Motor neuron (in vitro differentiated cells): ENCODE data around the gene WWOX. TPM values are rescaled to one million over a fixed set of nuclear protein-coding genes. Genes with fewer than 3 reads are reported as not detected.

Source experiments
- ATAC-seq, 8 experiments: fragments of 200-7000 bp; cut with Tn5 transposase; replicated peaks in 6 of 8; 2 replicates each; pipeline ENCODE4 v1.8.0; 2021; ENCODE audit warnings: mild to moderate bottlenecking in 8 of 8, moderate library complexity in 8 of 8
- H3K27ac ChIP-seq, 2 donors: fragments of 250-450 bp; sonication (Bioruptor Pico); 2 replicates each; pipeline ENCODE4 v1.9.0; 2021; ENCODE audit warnings: antibody characterized with exemption in 2 of 2, mild to moderate bottlenecking in 2 of 2, moderate library complexity in 1 of 2
- H3K4me1 ChIP-seq, 2 donors: fragments of 250-450 bp; sonication (Bioruptor Pico); replicated peaks in 1 of 2; 2 replicates each; pipeline ENCODE4 v1.6.1; 2021; ENCODE audit warnings: antibody characterized with exemption in 2 of 2, mild to moderate bottlenecking in 2 of 2, moderate library complexity in 1 of 2
- H3K4me3 ChIP-seq, 5 donors: fragments of 250-450 bp; sonication (Bioruptor Pico); 2 replicates each; pipeline ENCODE4 v1.9.0; 2021; ENCODE audit warnings: antibody characterized with exemption in 5 of 5, mild to moderate bottlenecking in 5 of 5, moderate library complexity in 4 of 5
- WGBS, 10 experiments: fragments of 450-650 bp; shearing (Covaris generic); methylation state at CpG; one replicate each; pipeline ENCODE4 v1.0.0; 2022; 5-methylcytosine and 5-hydroxymethylcytosine counted together
- in situ Hi-C, 9 experiments: fragments of 400-800 bp; cut with MboI; loops; one replicate each; pipeline ENCODE4 v1.15.0; 2021; ENCODE audit warnings: low sequenced_read_pairs in 9 of 9, low pct_unique_long_range_greater_than_20kb in 2 of 9; ENCODE audit not compliant: unreplicated experiment in 9 of 9
- total RNA-seq, 8 experiments: library from RNA; unstranded; fragments of 300-600 nt; gene quantifications; 2 replicates each; pipeline versions ENCODE4 v1.2.3 to v1.2.4, GENCODE V29; 2022

The WWOX gene
- total RNA-seq, 8 experiments from 2014 or later = 10.3 to 27.8 (median 12.3) TPM

DNA sequence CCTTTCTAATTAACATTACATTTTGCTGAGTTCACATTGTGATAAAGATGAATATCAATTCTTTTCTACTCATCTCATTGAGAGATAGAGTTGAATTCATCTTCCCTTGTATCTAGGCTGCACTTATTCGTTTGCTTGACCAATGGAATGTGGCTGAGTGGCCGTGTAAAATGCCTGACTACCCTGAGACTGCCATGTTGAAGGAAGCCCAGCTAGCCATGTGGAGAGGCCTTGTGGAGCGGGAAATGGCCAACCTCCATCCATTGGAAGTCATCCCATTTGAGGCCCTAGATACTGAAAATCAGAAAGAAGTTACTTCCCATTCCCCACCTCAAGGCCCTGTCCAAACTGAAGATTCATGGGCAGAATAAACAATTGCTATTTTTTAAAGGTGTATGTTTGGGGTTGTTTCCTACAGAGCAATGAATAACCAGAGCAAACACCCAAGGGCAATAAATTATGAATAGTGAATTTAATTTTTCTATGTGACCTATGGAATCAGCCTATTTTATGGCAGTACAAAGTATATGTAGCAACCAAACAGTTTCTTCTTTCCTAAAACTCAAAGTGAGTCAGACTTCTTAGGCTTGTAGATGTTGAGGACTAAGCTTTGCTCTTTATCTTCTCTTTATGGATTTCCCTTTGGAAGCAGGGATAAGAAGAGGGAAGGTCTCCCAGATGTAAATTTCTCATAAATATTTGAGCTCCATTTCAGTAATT, 956.0 kb downstream of the WWOX start:
- no peak overlapping the region for H3K27ac ChIP-seq
- ATAC-seq = no peak
- 9 to 100% (median 85%) methylated on average over 1 to 3 of the region's 3 CpGs; no CpG with 5 or more reads in 1 of the 10 experiments for WGBS, 10 experiments
- in situ Hi-C loops = no loop called here
- H3K4me1 ChIP-seq = peaks cover 0 to 7% of the 10 kb centered on the region in 2 donors
- H3K4me3 ChIP-seq = no peak overlapping the region

DNA sequence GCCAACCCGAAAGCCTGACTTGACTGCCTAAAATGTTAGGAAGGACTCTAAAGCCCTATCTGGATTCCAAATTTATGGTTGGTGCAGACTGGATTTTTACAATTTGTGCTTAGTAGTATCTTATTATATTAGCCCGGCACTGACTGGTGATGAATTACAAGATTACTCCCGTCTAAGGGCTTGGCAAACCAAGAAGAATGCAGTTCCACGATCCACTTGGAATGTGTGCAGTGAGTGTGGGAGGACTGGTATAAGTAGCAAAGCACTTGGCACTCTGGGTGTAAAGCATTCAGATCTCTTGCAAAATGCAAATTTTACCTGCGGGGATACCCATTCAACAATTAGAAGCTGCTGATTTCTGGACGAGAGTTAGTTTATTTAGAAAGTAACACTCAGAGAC, 961.7 kb downstream of the WWOX start:
- WGBS, 10 experiments = 0 to 90% (median 65%) methylated on average over 1 to 5 of the region's 6 CpGs; no CpG with 5 or more reads in 2 of the 10 experiments
- H3K27ac ChIP-seq = no peak overlapping the region
- no peak for ATAC-seq
- H3K4me1 ChIP-seq = peaks cover 0 to 3% of the 10 kb centered on the region in 2 donors
- no peak overlapping the region for H3K4me3 ChIP-seq
- in situ Hi-C loops = no loop called here

DNA sequence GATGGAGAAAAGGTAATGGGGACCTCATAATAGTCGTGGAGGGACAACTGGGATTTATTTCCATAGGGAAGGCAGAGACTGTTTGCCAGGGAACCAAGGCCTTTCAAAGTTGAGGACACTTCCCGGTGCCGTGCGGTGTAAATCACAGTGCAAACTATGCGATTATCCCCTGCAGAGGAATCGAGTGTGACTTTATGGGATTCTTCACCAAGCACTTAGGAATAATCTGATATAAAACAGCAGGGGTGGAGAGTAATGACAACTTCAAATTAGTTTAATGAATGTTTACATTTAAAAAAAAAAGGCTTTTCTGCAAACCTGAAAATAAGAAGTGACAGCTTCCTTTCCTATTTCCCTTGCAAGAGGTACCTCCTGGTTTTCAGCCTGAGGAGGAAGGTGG, 962.9 kb downstream of the WWOX start:
- 17 to 93% (median 49%) methylated on average over 1 to 6 of the region's 6 CpGs for WGBS, 10 experiments
- Histone ChIP-seq H3K27ac (no peak overlapping the region), H3K4me3 (no peak overlapping the region), H3K4me1 (peaks cover 0 to 3% of the 10 kb centered on the region in 2 donors)
- no peak for ATAC-seq
- in situ Hi-C loops = no loop called here

DNA sequence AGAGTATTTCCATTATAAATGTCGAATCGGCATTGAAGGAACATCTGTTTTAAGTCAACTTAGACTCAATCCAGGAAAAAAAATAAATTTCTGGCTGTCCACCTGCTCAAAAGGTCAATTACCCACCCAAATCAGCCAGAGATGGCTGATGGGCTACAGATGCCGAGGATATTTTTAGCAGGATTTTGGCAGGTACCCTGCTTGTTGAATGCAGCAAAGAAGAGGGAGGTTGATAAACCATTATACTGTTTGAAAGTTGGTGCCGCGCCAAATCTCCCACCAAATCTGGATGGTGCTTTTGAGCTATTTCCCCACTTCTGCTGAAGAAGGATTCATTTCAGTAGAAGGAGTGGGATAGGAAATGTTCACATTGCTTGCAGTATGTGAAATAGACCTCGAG, 963.4 kb downstream of the WWOX start:
- WGBS, 10 experiments = 7 to 100% (median 68%) methylated on average over 1 to 6 of the region's 6 CpGs; no CpG with 5 or more reads in 2 of the 10 experiments
- no peak for ATAC-seq
- in situ Hi-C loops = no loop called here
- H3K4me3 ChIP-seq = no peak overlapping the region
- peaks cover 0 to 3% of the 10 kb centered on the region in 2 donors for H3K4me1 ChIP-seq
- H3K27ac ChIP-seq = no peak overlapping the region

DNA sequence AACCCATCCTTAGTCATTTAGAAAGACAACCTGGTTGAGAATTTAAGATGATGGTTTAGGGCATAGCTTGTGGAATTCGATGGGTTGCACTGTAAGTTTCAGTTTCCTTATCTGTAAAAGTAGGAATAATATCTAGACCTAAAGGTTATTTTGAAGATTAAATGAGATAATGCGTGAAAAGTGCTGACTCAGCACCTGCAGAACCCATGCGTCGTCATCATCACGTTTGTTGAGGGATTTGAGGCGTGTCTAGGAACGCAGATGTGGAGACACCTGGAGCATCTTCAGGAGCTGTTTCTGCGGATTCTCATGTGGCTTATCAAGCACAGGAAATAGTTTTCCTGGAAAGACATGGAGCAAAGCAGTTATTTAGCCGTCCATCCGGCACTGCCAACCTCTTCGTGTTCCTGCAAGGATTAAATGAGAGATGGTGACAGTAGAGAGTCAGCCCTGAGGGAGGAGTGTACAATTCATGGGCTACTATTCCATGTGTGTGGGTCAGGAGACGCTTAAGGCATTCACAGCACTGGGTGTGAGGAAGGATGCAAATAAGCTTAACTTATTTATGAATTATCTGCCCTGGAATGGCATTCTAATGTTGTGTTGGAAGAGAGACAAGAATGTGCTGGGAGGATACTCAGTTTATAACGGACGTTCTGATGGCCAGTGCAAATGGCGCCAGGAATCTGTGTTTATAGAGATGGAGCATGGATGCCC, 965.0 kb downstream of the WWOX start:
- peak in 3 of 8 experiments; percentile 87 to 99 (median 96) for ATAC-seq
- 40 to 97% (median 90%) methylated on average over 1 to 14 of the region's 15 CpGs; no CpG with 5 or more reads in 1 of the 10 experiments for WGBS, 10 experiments
- Histone ChIP-seq H3K4me1 (peaks cover 0 to 3% of the 10 kb centered on the region in 2 donors), H3K4me3 (no peak overlapping the region), H3K27ac (no peak overlapping the region)
- in situ Hi-C loops = no loop called here

DNA sequence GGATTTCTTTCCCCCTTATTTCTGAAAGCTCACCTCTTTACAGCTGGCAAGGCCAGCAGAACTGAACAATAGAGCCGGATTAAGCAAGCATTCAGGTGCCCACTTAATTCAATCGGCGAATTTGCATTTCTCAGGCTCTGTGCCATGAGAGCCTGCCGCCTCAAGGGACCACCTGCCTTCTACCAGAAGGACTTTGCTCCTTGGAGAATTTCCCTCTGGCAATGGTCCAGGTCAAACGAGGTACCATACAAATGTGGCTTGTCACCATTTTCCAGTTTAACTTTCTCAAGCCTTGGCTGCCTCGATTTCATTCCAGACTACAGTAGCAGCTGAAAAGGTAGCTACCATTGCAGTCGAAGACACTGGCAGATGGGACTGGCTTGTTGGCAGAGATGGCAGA, 967.1 kb downstream of the WWOX start:
- no peak overlapping the region for H3K27ac ChIP-seq
- peaks cover 0 to 3% of the 10 kb centered on the region in 2 donors for H3K4me1 ChIP-seq
- ATAC-seq = no peak
- in situ Hi-C loops = no loop called here
- WGBS, 10 experiments = 33 to 100% (median 85%) methylated on average over 1 to 6 of the region's 7 CpGs; no CpG with 5 or more reads in 2 of the 10 experiments
- no peak overlapping the region for H3K4me3 ChIP-seq

DNA sequence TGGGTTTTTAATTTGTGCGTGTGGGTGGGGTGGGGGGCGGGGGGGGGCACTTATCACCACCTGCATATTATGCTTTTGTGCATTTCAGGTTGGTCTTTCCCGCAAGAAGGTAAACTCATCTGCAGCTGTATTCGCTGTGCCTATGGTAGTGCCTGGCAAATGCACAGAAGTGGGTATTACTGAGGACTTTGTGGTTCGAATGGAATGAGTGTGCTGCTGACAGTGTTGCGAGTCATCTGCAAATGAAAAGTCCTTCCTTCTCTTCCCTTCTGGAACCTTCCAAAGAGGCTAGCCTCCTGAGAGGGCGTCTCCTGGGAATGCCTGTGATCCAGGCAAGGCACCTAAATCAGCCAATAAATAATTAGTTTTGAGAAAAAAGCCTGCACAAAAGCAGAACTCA, 968.1 kb downstream of the WWOX start:
- WGBS, 10 experiments = 50 to 100% (median 89%) methylated on average over 1 to 4 of the region's 7 CpGs; no CpG with 5 or more reads in 3 of the 10 experiments
- no peak overlapping the region for H3K4me3 ChIP-seq
- no peak overlapping the region for H3K27ac ChIP-seq
- ATAC-seq = no peak
- in situ Hi-C loops = no loop called here
- no peaks in the 10 kb centered on the region for H3K4me1 ChIP-seq

DNA sequence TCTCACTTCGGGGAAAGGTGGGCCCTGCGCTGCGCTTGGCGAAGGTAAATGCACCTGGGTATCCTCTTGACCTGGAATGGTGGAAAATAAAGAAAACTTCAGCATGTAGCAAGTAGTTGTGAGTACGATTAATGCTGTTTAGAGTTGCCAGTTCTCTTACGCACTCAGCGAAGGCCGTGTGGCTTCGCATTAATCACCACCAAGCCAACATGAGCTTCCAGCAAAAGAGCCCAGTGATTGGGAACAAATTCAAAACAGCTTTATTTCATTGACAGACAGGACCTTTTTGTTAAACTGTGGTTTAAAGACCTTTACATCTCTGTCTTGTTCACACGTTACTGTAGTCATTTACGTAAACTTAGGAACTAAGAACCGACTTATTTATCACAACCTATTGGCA, 969.7 kb downstream of the WWOX start:
- Histone ChIP-seq H3K27ac (no peak overlapping the region), H3K4me3 (no peak overlapping the region), H3K4me1 (no peaks in the 10 kb centered on the region)
- WGBS, 10 experiments = 40 to 84% (median 67%) methylated on average over 1 to 12 of the region's 12 CpGs; no CpG with 5 or more reads in 1 of the 10 experiments
- in situ Hi-C loops = no loop called here
- no peak for ATAC-seq

DNA sequence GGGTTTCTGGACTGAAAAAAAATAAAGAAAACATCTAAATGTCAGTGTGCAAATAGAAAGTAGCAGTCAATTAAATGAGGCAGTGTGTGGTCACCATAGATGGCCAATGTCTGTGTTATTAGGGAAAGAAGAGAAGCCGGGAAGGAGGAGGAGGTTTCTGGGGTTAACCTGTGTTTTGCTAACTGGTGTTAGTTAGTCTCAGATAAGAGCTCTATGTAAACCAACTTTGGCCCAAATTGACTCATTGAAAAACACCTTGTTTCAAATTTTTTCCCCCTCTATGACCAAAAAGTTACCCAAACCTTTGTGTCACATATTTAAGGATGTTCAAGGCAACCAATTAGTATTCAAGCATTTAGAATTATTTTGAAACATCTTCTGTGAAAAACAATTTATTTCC, 970.2 kb downstream of the WWOX start:
- Histone ChIP-seq H3K4me1 (no peaks in the 10 kb centered on the region), H3K27ac (no peak overlapping the region), H3K4me3 (no peak overlapping the region)
- 0 to 100% (median 67%) methylated on average over 1 of the region's 1 CpG; no CpG with 5 or more reads in 2 of the 10 experiments for WGBS, 10 experiments
- ATAC-seq = no peak
- in situ Hi-C loops = no loop called here

DNA sequence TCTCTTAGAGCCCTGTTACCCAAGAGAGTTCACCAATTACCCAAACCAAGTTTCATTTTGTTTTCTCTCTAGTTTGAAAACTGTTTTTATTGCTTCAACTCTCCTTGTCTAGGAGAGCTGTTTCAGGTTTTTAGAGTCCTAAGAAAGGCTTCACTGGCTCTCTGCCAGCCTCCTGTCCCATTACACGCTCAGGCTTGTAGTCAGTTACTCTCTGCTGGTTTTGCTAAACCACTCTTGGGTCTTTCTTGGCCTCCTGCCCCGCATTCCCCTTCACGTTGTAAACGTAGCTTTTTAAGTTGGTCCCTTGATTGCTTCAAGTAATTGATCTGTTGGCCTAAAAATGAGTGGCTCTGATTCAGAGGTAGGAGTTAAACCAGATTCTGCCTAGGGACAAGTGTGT, 972.0 kb downstream of the WWOX start:
- H3K4me3 ChIP-seq = no peak overlapping the region
- no peak for ATAC-seq
- in situ Hi-C loops = no loop called here
- no peaks in the 10 kb centered on the region for H3K4me1 ChIP-seq
- H3K27ac ChIP-seq = no peak overlapping the region
- WGBS, 10 experiments = 17 to 83% (median 72%) methylated on average over 1 to 4 of the region's 4 CpGs; no CpG with 5 or more reads in 2 of the 10 experiments

DNA sequence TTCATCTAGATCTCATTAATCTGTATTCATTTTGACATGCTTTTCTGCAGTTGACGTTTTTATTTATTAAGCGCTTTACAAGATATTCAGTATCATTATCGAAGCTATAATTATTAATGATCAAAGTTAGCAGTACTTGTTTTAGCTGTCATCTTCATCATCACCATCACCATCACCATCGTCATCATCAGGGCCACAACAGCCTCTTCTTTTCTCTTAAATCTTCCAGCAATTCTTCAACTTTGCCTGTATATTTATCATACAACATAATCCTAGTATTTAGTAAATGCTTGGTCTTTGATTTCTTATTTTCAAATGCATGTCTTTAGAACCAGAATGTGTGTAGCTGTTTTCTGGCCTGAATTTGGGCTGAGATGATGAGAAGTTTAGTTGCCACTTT, 973.1 kb downstream of the WWOX start:
- no peaks in the 10 kb centered on the region for H3K4me1 ChIP-seq
- in situ Hi-C loops = no loop called here
- H3K27ac ChIP-seq = no peak overlapping the region
- H3K4me3 ChIP-seq = no peak overlapping the region
- ATAC-seq = no peak
- 27 to 100% (median 83%) methylated on average over 1 to 4 of the region's 4 CpGs for WGBS, 10 experiments

DNA sequence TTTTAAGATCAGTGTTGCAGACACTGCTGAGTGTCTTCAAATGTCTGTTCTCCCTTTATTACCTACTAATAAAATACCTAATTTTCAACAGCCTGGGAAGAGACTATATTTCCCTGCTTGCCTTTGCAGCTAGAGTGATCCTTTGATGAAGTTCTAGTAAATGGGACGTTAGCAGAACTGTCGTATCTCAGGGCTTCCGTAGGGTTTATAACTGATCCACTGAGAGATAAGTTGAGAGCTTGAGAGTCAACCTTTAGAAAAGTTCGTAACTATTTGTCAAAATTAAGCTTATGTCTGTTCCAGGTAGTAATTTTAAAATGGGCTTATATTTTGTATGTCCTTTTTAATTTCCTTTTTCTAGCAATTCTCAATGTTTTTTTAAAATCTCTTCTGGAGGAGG, 974.1 kb downstream of the WWOX start:
- in situ Hi-C loops = no loop called here
- 24 to 100% (median 91%) methylated on average over 1 to 4 of the region's 4 CpGs; no CpG with 5 or more reads in 1 of the 10 experiments for WGBS, 10 experiments

DNA sequence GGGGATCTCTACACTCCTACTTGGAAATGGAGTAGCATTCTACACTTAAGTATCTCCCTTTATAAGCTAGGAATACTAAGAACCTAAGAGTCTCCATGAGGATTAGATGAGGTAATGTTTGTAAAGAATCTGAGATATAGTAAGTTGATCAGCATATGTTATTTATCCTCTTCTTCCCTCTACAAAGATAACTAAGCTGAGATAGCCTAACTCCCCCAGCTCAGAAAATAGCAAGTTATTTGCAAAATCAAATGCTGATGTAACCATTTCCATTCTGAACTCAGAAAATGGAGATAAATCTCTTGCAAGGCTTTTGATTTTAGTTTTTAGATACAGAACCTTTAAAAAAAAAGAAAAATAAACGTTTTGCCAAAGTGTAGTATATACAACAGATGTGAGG, 975.1 kb downstream of the WWOX start:
- 0 to 13% (median 0%) methylated on average over 1 of the region's 1 CpG; no CpG with 5 or more reads in 2 of the 10 experiments for whole genome bisulfite sequencing, 10 experiments
- Histone ChIP-seq H3K4me1 (no peaks in the 10 kb centered on the region), H3K27ac (no peak overlapping the region), H3K4me3 (no peak overlapping the region)
- in situ Hi-C loops = no loop called here
- ATAC-seq = no peak

More for the DNA sequence above, 974.1 kb downstream of the WWOX start:
- Histone ChIP-seq H3K4me3 (no peak overlapping the region), H3K27ac (no peak overlapping the region), H3K4me1 (no peaks in the 10 kb centered on the region)
- no peak for ATAC-seq
